ENCODE measurements around the gene USP48.
"Not testable (repeated sequence)": the region's sequence is repeated elsewhere in the genome, so short reads cannot be mapped to it uniquely, and the experiment has no call there.

The USP48 gene

DNA sequence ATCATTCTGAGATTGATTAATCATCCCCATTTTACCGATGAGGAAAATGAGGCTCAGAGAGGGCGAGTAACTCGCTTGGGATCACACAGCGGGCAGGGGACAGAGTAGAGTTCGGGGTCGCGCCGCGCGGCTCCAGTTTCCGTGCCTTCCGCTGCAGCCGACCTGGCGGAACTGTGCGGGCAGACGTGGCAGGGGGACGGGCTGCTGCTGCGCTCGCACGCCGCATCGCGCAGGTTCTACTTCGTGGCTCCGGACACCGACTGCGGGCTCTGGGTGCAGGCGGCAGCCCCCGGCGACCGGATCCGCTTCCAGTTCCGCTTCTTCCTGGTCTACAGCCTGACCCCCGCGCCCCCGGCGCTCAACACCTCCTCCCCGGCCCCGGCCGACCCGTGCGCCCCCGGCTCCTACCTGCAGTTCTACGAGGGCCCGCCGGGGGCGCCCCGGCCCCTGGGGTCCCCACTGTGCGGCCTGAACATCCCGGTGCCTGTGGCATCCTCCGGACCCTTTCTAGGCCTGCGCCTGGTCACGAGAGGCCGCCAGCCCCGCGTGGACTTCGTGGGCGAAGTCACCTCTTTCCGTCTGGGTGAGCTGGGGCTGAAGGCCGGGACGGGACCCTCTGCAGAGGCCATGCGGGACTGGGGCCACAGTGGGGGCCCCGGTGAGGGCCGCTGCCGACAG is 31.4 kb upstream of the USP48 start:
- peak; percentile 72 for DNase-seq

DNA sequence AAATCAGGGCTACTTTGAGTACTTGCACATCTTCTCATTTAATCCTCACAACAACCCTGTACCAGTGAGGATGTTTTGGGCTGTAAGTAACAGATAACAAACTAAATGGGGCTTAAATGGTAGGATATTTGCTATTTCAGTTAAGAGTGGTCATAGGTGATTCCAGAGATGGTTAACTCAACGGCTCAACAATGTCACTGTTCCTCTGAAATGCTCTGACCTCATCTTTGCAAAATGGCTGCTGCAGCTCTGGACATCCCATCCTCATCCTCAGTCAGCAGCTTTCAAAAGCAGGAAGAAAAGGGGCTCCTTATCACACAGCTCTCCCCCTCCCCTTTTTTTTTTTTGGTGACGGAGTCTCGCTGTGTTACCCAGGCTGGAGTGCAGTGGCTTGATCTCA is 30.6 kb upstream of the USP48 start:
- DNase-seq, result no peak

DNA sequence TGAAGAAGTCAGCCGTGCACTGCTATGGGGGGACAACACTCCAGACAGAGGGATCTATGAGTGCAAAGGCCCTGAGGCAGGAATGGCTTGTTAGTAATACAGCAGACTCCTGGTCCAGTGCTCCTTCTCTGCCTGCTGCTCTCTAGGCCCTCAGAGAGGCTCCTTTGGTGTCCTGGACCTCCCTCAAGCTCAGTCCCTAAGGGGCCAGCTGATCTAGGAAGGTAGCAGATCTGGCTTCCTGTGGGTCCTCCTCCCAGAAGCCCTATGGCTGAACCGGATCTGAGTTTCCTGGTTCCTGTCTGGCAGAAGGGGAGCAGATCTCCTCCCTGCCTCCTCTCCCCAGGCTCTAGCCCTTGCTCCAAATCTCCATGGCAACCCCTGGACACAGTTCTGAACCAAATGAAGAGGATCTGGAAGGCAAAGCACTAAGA is 28.9 kb upstream of the USP48 start, which contains the start of gene LDLRAD2:
Gene LDLRAD2 (plus strand): TSS at position 391 of the 431 bp plus-strand sequence. CDS start 187 bp downstream, outside the sequence.
- peak; percentile 63 for DNase-seq

DNA sequence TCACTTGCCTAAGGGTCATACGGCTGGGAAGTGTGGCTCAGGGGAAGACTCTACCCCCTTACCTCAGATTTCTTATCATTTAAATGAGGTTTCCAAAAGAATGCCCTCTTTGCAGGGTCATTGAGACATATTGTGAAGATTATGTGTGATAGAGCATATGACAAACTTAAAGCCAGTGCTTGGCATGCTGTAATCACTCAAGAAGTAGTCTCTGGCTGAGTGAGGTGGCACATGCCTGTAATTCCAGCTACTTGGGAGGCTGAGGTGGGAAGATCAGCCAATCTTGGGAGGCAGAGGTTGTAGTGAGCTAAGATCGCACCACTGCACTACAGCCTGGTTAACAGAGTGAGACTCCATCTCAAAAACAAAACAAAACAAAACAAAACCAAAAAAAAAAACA is 21.6 kb upstream of the USP48 start:
- no peak for DNase-seq

DNA sequence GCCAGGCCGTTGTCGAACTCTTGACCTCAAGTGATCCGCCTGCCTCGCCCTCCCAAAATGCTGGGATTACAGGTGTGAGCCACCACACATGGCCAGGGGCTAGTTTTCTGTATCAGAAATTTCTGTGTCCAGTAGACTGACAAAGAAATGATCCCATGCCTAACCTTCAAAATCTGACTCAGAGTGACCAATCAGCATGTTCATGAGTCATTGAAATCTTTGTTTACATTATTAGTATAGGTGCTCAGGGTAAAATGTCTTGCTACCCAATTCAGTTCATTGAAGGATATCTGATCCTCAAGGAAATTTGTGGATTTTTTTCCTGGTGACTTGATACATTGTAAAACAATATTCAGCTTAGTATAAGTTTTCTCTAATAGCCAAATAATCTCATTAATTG is 18.2 kb upstream of the USP48 start:
- peak; percentile 41 for DNase-seq

DNA sequence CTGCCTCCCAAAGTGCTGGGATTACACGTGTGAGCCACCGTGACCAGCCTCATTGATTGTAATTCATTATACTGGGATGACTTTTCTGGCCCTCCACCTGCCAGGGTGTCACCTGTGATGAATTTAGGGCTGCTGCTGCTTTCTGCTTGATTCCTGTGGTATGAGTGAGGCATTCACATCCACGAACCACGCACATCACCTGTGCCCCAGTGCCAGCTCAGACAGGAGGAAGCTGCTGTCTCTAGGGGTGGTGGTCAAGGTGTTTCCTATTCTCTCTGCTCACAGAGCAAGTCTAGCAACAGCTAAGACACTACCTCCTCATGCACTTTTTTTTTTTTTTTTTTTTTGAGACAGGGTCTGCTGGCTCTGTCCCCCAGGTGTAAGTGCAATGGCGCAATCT is 16.8 kb upstream of the USP48 start:
- DNase-seq, result no peak

DNA sequence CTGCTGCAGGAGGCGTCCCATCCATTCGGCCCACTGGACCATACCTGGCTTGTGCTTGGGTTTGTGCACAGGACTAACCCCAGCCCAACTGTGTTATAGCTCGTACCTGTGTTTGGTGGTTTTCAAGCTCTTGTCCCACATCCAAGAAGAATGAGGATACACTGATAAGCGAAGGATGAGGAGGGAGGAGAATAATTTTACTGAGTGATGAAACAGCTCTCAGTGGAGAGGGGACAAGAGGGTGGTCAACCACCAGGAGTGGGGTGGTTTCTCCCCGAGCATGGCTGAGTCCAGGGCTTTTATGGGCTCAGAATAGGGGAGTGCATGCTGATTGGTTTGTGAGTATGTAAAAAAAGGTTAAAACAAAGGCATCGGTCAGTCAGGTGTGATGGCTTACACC is 12.1 kb upstream of the USP48 start:
- DNase-seq, result peak; percentile 25

DNA sequence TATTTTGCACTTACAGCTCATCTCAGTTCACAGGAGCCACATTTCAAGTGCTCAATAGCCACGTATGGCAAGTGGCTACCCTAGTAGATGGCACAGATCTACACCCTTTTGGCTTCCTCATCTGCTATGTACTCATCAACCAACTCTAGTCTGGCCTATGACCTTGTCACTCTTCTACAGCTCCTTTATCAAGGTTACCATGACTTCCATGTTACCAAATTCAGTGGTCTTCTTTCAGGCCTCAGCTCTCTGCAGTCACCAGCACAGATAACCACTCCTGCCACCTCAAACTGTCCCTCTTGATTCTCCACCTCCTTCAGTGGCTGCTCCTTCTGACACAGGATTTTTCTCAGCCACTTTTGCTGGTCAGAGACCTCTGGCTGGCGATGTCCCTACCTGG is 11.7 kb upstream of the USP48 start:
- DNase-seq, result no peak

DNA sequence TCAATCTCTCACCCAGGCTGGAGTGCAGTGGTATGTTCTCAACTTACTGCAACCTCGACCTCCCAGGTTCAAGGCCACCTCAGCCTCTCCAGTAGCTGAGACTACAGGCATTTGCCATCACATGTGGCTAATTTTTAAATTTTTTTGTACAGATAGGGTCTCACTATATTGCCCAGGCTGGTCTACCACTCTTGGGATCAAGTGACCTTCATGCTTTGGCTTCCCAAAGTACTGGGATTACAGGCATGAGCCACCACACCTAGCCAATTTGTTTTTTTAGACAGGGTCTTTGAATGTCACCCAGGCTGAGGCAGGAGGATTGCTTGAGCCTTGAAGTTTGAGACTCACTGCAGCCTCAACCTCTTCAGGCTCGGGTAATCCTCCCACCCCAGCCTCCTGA is 10.2 kb upstream of the USP48 start:
- no peak for DNase-seq

DNA sequence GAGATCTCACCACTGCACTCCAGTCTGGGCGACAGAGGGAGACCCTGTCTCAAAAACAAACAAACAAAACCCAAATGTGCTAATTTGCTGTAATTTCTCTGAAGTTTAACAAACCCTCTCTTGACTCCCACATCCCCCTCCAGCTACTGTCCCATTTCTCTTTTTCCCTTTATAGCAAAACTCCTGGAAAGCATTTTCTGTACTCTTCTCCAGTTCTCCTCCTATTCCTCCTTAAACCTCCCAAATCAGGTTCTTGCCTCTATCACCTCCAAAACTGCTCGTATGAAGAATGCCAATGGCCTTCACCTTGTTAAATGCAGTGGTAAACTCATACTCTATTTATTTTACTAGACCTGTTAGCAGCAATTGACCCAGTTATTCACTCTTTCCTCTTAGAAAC is 3.7 kb upstream of the USP48 start:
- DNase-seq, result no peak

DNA sequence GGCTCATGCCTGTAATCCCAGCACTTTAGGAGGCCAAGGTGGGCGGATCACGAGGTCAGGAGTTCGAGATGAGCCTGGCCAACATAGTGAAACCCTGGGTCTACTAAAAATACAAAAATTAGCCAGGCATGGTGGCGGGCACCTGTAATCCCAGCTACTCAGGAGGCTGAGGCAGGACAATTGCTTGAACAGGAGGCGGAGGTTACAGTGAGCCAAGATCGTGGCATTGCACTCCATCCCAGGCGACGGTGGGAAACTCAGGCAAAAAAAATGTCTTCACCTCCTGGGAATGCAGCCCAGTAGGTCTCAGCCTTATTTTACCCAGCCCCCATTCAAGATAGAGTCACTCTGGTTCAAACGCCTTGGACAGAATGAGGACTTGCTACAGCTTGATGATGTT is 2.8 kb upstream of the USP48 start:
- not testable (repeated sequence) for DNase-seq

DNA sequence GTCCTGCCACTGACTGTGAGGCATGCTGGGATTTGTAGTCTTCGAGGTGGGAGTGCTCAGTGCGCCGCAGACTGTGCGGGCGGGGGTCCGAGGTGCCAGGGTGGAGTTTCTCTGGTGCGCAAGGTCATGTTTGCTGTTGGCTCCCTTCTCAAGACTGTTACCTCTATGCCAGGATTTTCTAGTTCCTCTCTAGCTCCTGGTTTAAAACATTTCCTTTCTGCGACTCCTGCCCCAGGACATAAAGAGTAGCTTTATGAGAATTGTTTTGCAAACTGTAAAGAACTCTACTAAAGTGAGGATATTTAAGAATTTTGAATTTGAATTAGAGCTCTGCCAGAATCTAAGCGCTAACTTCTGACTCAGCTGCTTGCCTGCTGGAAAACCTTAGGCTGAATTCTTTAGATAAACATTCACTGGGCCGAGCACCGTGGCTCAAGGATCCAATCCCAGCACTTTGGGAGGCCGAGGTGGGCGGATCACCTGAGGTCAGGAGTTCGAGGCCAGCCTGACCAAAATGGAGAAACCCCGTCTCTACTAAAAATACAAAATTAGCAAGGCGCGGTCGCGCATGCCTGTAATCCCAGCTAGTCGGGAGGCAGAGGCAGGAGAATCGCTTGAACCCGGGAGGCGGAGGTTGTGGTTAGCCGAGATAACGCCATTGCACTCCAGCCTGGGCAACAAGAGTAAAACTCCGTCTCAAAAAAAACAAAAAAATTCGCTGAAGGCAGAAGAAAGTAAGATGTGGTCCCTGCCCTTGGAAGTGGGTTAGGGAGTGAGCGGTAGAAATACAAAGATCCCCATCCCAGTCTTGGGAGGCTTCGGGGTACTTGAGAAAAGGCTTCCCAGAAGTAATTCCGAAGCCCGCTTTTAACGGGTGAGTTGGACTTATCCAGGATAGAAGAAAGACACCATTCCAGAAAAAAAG is 992 bp upstream of the USP48 start:
- no peak for DNase-seq

DNA sequence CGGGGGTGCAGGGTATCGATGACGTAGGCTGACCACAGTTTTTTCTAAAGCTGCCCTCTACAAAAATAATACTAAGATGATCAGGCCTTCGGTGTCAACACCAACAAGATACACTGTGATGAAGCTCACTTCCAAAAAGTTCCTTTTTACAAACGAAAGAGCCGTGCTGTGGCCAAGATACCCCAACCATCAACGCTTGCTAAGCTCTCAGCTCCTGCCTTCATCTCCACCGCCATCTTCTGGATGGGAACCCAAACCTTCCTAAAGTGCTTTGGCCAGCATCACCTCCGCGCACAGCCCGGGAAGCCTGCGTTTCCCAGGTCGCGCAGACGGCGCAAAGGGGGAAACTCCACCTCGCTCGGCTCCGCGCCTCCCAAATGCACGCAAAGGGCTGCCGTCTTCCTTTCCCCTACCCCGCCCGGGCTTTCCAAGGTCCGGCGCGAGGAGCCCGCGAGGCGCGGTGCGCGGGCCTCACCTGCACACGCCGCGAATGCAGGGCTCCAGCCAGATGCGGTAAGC is 541 bp downstream of the USP48 start:
- DNase-seq, result peak; percentile 84

DNA sequence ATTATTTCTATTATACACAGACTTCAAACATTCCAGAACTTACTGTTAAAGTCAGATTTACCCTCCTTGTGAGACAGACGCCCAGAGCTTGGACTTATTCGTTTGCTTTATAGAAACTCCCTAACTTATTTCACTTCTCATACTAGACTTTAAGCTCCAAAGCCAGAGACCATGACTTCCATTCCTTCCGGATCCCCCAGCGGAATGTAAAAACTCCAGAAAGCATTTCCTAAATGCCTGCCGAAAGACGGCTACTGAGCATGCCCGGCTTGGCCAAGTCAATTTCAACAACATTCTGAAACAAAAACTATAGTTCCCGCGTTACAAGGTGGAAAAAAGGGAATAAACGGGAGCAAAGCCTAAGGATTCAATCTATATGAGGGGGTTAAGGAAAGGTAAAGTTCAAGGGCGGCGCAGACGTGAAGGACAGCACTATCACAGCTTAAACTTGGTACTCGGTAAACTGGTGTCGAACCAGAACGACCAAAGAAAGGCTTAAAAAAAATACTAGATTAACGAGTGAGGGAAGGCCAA is 1.1 kb downstream of the USP48 start:
- DNase-seq, result peak; percentile 41

DNA sequence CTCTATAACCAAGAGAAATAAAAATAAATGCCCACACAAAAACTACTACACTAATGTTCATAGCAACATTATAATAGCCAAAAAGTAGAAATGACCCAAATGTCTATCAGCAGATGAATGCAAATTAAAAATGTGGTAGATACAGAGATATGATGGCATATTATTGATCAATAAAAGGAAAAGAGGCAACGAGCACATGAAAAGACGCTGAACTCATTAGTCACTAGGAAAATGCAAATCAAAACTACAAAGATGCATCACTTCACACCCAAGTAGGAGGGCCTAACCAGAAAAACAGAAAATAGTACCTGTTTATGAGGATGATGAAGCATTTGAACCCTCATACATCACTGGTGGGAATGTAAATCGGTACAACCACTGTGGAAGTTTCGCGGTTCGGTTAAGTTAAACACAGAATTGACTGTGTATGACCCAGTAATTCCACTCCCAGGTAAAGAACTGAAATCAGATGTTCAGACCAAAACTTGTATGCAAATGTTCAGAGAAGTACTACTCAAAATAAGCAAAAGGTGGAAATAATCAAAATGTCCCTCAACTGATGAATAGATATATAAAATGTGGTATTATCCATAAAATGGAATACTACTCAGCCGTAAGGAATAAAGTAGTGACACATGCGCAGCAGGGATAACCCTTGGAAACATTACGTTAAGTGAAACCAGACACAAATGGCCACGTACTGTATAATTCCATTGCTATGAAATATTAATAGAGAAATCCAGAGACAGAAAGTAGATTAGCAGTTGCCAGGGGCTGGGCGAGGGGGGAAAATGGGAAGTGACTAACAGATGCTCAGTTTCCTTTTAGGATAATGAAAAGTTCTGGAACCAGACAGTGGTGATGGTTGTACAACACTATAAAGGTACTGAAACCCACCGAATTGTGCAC is 3.1 kb downstream of the USP48 start:
- no peak for DNase-seq

DNA sequence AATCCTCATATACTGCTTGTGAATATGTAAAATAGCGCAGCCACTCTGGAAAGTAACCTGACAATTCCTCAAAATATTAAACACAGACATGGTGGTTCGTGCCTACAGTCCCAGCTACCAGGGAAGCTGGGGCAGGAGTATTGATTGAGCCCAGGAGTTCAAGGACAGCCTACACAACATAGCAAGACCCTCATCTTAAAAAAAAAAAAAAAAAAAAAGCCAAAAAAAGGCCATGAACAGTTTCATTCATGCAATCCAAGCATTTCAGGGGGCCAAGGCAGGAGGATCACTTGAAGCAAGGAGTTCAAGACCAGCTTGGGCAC is 4.6 kb downstream of the USP48 start:
- no peak for DNase-seq

DNA sequence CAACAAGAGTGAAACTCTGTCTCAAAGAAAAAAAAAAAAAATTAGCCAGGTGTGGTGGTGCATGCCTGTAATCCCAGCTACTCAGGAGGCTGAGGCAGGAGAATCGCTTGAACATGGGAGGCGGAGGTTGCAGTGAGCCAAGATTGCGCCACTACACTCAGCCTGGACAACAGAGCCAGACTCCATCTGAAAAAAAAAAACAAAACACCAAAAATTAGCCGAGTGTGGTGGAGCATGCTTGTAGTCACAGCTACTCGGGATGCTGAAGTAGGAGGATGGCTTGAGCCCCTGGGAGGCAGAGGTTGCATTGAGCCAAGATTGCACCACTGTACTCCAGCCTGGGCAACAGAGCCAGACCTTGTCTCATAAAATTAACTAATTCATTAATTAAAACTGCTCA is 6.0 kb downstream of the USP48 start:
- not testable (repeated sequence) for DNase-seq

DNA sequence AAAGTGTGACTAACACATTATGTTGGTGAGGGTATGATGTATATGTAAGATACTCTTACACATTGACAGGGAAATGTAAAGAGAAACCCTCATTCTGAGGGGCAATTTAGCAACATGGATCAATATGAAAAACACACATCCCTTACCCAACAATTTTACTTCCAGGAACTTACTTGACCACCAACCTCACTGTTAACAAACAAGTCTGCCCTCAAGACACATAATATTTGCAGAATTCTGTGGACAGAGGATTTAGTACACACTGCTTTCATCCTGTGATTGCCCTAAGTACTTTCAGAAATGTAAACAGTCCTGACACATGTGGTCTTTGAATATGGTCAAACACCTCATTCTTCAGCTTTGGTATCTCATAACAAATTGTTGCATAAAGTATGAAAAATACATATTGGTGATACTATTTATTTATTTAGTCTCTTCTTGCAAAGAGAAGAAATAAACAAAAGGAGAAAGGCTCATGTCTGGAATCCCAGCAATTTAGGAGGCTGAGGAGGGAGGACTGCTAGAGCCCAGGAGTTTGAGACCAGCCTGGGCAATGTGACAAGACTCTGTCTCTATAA is 6.9 kb downstream of the USP48 start:
- peak; percentile 69 for DNase-seq

DNA sequence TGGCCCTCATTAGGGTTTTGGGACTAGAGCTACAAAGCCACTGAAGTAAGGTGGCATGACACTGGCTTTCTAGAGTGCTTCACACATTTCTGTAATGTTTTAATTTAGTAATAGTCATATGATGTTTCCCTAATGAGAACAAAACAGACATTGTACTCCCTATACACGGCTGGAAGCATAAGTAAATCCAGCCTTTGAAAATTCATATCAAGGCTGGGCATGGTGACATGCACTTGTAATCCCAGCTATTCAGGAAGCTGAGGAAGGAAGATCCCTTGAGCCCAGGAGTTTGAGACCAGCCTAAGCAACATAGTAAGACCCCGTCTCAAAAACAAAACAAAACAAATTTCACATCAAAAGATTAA is 7.4 kb downstream of the USP48 start:
- no peak for DNase-seq

DNA sequence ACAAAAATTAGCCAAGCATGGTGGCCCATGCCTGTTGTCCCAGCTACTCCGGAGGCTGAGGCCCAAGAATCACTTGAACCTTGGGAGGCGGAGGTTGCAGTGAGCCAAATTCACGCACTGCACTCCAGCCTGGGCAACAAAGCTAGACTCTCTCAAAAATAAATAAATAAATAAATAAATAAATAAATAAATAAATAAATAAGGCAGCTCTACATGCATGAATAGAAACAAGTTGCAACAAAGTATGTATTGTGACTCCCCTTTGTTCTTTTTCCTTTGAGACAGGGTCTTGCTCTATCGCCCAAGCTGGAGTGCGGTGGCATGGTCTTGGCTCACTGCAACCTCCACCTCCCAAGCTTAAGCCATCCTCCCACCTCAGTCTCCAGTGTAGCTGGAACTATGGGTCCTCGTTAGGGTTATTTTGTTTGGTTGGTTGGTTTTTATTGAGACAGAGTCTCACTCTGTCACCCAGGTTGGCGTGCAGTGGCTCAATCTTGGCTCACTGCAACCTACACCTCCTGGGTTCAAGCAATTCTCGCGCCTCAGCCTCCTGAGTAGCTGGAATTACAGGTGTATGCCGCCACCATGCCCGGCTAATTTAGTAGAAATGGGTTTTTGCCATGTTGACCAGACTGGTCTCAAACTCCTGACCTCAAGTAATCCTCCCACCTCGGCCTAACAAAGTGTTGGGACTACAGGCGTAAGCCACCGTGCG is 8.0 kb downstream of the USP48 start:
- no peak for DNase-seq

DNA sequence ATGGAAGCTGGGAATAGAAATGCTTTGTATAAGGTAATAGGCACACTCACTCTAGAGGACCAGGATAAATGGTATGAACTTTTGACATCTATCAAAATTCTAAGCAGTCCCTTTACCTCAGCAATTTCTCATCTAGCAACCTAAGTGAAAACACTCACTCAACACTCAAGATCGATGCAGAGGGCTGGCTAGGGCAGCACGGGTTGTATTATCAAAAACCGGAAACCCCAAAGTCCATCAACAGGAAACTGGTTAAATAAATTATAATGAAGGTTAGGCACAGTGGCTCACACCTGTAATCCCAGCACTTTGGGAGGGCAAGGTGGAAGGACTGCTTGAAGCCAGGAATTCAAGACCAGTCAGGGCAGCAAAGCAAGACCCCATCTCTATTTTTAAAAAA is 9.4 kb downstream of the USP48 start:
- no peak for DNase-seq

DNA sequence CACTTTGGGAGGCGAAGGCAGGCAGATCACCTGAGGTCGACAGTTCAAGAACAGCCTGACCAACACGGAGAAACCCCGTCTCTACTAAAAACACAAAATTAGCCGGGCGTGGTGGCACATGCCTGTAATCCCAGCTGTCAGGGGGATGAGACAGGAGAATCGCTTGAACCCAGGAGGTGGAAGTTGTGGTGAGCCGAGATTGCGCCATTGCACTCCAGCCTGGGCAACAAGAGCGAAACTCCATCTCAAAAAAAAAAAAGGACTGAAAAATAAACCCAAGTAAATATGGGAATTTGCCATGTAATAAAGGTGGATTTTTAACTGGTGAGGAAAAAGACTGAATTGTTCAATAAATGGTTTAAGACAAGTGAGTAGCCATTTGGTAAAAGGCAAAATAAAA is 11.3 kb downstream of the USP48 start:
- DNase-seq, result not testable (repeated sequence)

Measured in DMS53 (cell line).